KMS-11 (cell line): ENCODE results near the gene MORN1.

ENCODE experiments used
- H2AFZ ChIP-seq: fragments of 200-600 bp; sonication (generic); 2 replicates; pipeline ENCODE4 v1.6.1; 2016; ENCODE audit warnings: antibody characterized with exemption, mixed run types, low read depth
- H3K27ac ChIP-seq: fragments of 200-600 bp; sonication (generic); 2 replicates; pipeline ENCODE4 v1.6.1; 2016; ENCODE audit warnings: mild to moderate bottlenecking, mixed run types
- H3K27me3 ChIP-seq: fragments of 200-600 bp; sonication (generic); 2 replicates; pipeline ENCODE4 v1.6.1; 2017; ENCODE audit warnings: mild to moderate bottlenecking, low read depth, mixed run types, moderate library complexity; ENCODE audit not compliant: insufficient read depth
- H3K36me3 ChIP-seq: fragments of 200-600 bp; sonication (generic); 2 replicates; pipeline ENCODE4 v1.6.1; 2017; ENCODE audit warnings: mild to moderate bottlenecking, mixed run types; ENCODE audit not compliant: insufficient read depth
- H3K4me1 ChIP-seq: fragments of 200-600 bp; sonication (generic); 2 replicates; pipeline ENCODE4 v1.6.1; 2016; ENCODE audit warnings: mild to moderate bottlenecking, low read depth, mixed run types; ENCODE audit not compliant: poor library complexity, severe bottlenecking
- H3K4me2 ChIP-seq: fragments of 200-600 bp; sonication (generic); 2 replicates; pipeline ENCODE4 v1.7.0; 2016; ENCODE audit warnings: mild to moderate bottlenecking, mixed run types
- H3K4me3 ChIP-seq: fragments of 200-600 bp; sonication (generic); IDR thresholded peaks from 2 replicates; pipeline ENCODE4 v1.6.1; 2017; ENCODE audit warnings: low read depth, low read length, mixed read lengths; ENCODE audit not compliant: insufficient read depth
- H3K79me2 ChIP-seq: fragments of 200-600 bp; sonication (generic); 2 replicates; pipeline ENCODE4 v1.6.1; 2016; ENCODE audit warnings: low read depth, mixed run types; ENCODE audit not compliant: insufficient read depth
- H3K9ac ChIP-seq: fragments of 200-600 bp; sonication (generic); 2 replicates; pipeline ENCODE4 v1.6.1; 2016; ENCODE audit warnings: mild to moderate bottlenecking, mixed run types
- H4K20me1 ChIP-seq: fragments of 200-600 bp; sonication (generic); 2 replicates; pipeline ENCODE4 v1.6.1; 2016; ENCODE audit warnings: mild to moderate bottlenecking, mixed run types; ENCODE audit not compliant: insufficient read depth
- TF ChIP-seq, protein P1 (sequence below): fragments of 200-600 bp; sonication (generic); conservative IDR thresholded peaks from 2 replicates; pipeline ENCODE4 v1.6.1; 2017; ENCODE audit warnings: low read depth, mild to moderate bottlenecking, antibody characterized with exemption, low read length, moderate library complexity, mixed read lengths

MORN1 gene

DNA sequence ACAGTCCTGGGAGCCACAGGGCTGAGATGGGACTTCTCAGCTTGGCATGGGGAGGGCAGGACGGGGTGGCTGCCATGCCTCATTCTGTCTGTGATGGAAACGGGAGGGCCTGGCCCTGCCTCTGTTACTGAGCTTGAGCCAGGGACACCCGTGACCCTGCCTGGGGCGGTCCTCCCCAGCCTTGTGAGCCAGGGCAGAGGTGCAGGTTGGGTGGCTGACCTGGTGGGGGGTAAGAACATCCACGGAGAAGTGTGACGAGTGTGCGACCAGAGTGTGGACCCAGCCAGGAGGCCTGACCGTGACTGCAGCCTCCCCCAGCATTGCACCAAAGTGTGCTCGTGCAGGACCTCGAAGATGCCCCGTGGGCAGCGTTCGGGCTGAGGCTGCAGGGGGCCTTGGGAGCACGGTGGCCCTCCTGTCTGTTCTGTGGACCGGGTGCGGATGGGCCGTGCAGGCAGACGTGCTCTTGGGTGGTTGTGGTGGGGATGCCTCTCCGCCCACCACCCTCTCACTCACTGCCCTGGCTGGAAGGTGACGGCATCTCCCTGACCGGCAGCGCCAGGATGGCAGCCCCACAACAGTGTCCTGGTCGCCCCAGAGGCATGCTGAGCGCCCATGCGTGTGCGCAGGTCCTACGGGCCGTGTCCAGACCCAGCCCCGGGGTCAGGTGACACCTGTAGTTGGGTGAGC is 117.8 kb downstream of the MORN1 start:
- peaks cover 15% of the 10 kb centered on the region for H3K27me3 ChIP-seq
- no peaks in the 10 kb centered on the region for H3K79me2 ChIP-seq
- no peak overlapping the region for H3K4me3 ChIP-seq
- H3K27ac ChIP-seq: no peak overlapping the region
- no peak overlapping the region for H2AFZ ChIP-seq
- no peaks in the 10 kb centered on the region for H3K36me3 ChIP-seq
- H3K9ac ChIP-seq: no peak overlapping the region
- H4K20me1 ChIP-seq: no peaks in the 10 kb centered on the region
- TF ChIP-seq, protein P1, sequence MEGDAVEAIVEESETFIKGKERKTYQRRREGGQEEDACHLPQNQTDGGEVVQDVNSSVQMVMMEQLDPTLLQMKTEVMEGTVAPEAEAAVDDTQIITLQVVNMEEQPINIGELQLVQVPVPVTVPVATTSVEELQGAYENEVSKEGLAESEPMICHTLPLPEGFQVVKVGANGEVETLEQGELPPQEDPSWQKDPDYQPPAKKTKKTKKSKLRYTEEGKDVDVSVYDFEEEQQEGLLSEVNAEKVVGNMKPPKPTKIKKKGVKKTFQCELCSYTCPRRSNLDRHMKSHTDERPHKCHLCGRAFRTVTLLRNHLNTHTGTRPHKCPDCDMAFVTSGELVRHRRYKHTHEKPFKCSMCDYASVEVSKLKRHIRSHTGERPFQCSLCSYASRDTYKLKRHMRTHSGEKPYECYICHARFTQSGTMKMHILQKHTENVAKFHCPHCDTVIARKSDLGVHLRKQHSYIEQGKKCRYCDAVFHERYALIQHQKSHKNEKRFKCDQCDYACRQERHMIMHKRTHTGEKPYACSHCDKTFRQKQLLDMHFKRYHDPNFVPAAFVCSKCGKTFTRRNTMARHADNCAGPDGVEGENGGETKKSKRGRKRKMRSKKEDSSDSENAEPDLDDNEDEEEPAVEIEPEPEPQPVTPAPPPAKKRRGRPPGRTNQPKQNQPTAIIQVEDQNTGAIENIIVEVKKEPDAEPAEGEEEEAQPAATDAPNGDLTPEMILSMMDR: no peak
- H3K4me1 ChIP-seq: no peaks in the 10 kb centered on the region
- H3K4me2 ChIP-seq: no peak overlapping the region

DNA sequence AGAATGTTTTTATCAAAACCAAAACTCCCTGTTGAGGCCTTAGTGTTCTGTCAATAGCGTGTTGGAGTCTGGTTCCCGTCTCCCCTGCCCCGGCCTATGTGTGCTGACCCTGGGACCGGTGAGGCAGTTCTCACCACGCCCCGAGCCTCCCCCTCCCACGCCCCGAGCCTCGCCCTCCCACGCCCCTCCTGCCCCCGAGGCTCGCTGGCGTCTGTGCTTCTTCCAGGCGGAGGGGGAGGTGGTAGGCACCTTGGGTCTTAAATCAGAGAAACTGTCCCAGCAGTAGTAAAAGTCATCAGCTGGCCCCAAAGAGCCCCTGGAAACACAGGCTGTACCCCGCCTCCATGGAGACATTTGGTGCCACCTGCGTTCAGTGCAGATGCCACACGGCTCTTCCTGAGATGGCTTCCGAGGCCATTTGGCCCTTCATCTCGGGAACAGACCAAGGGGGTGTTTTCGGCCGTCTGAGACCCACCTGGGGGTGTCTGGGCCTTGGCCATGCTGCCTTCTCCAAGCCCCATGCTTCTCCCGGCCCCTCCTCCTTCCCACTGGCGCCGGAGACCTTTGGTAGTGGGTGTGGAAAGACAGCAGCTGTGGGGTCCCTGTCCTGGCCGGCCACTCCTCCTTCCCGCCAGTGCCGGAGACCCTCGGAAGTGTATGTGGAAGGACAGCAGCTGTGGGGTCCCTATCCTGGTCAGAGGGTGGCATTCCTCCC is 118.5 kb downstream of the MORN1 start:
- Histone ChIP-seq H3K4me3 (no peak overlapping the region), H3K9ac (no peak overlapping the region), H3K4me1 (no peaks in the 10 kb centered on the region), H3K4me2 (no peak overlapping the region), H2AFZ (no peak overlapping the region), H3K36me3 (no peaks in the 10 kb centered on the region), H3K27ac (no peak overlapping the region), H4K20me1 (no peaks in the 10 kb centered on the region), H3K79me2 (no peaks in the 10 kb centered on the region), H3K27me3 (peaks cover 15% of the 10 kb centered on the region)
- TF ChIP-seq, protein P1: no peak

- no peak overlapping the region for H3K9ac ChIP-seq
- H3K27me3 ChIP-seq: peaks cover 15% of the 10 kb centered on the region
- no peak overlapping the region for H3K4me3 ChIP-seq
- no peak overlapping the region for H3K4me2 ChIP-seq
- H3K4me1 ChIP-seq: no peaks in the 10 kb centered on the region
- H4K20me1 ChIP-seq: no peaks in the 10 kb centered on the region
- TF ChIP-seq, protein P1: no peak
- no peak overlapping the region for H3K27ac ChIP-seq
- H3K79me2 ChIP-seq: no peaks in the 10 kb centered on the region
- H3K36me3 ChIP-seq: no peaks in the 10 kb centered on the region
- H2AFZ ChIP-seq: no peak overlapping the region
Measured at GRCh38 chr1:2271841-2272655, 119.3 kb downstream of the MORN1 start.
